HEK293T (cell line): ENCODE results near the gene MAPRE2.
A peak's percentile ranks its signal among the peaks of the same experiment; 100 is the strongest.

Experiments
- CTCF ChIA-PET: fragments of 350-600 bp; formaldehyde crosslinking; extraction: SDS; loops from one replicate; lab custom pipeline; 2021; ENCODE audit warnings: antibody characterized with exemption, inconsistent platforms; lab: Yijun Ruan, JAX
- POLR2A ChIA-PET: fragments of 350-600 bp; formaldehyde crosslinking; extraction: SDS; loops from one replicate; lab custom pipeline; 2020; ENCODE audit warnings: antibody characterized with exemption, inconsistent platforms; lab: Yijun Ruan, JAX
- DNase-seq: peaks from one replicate; pipeline ENCODE4 v3.0.0; 2012; ENCODE audit warnings: mixed read lengths; ENCODE audit errors: extremely low spot score
- ARNT ChIP-seq: fragments of 450-650 bp; IDR thresholded peaks from 2 replicates; pipeline ENCODE4 v1.6.1; 2017; ENCODE audit warnings: mild to moderate bottlenecking
- BHLHE40 ChIP-seq: fragments of 450-650 bp; IDR thresholded peaks from 2 replicates; pipeline ENCODE4 v1.6.1; 2016; ENCODE audit warnings: mild to moderate bottlenecking, moderate library complexity, borderline replicate concordance
- CTBP1 ChIP-seq: fragments of 450-650 bp; IDR thresholded peaks from 2 replicates; pipeline ENCODE4 v1.6.1; 2016; ENCODE audit warnings: borderline replicate concordance
- ELF4 ChIP-seq: fragments of 450-650 bp; IDR thresholded peaks from 2 replicates; pipeline ENCODE4 v1.6.1; 2017; ENCODE audit warnings: antibody characterized with exemption
- FOXA1 ChIP-seq: fragments of 450-650 bp; IDR thresholded peaks from 2 replicates; pipeline ENCODE4 v1.6.1; 2016; ENCODE audit warnings: mild to moderate bottlenecking
- FOXK2 ChIP-seq: fragments of 450-650 bp; IDR thresholded peaks from 2 replicates; pipeline ENCODE4 v1.6.1; 2016; ENCODE audit warnings: mild to moderate bottlenecking
- FOXM1 ChIP-seq: fragments of 450-650 bp; IDR thresholded peaks from 2 replicates; pipeline ENCODE4 v1.6.1; 2017; ENCODE audit warnings: mild to moderate bottlenecking, borderline replicate concordance
- HDGF ChIP-seq: fragments of 450-650 bp; IDR thresholded peaks from 2 replicates; pipeline ENCODE4 v1.6.1; 2017; ENCODE audit warnings: antibody characterized with exemption, borderline replicate concordance
- L3MBTL2 ChIP-seq: fragments of 450-650 bp; conservative IDR thresholded peaks from 2 replicates; pipeline ENCODE4 v1.6.1; 2016; ENCODE audit warnings: mild to moderate bottlenecking
- LEF1 ChIP-seq: fragments of 450-650 bp; IDR thresholded peaks from 2 replicates; pipeline ENCODE4 v1.6.1; 2017; ENCODE audit warnings: mild to moderate bottlenecking, borderline replicate concordance
- NFRKB ChIP-seq: fragments of 450-650 bp; IDR thresholded peaks from 2 replicates; pipeline ENCODE4 v1.6.1; 2016; ENCODE audit warnings: mild to moderate bottlenecking, moderate library complexity
- SP1 ChIP-seq: fragments of 450-650 bp; IDR thresholded peaks from 2 replicates; pipeline ENCODE4 v1.6.1; 2017
- SUZ12 ChIP-seq: fragments of 450-650 bp; IDR thresholded peaks from 2 replicates; pipeline ENCODE4 v1.6.1; 2016; ENCODE audit warnings: mild to moderate bottlenecking
- TARDBP ChIP-seq: fragments of 450-650 bp; IDR thresholded peaks from 2 replicates; pipeline ENCODE4 v1.6.1; 2016
- ZNF384 ChIP-seq: fragments of 450-650 bp; IDR thresholded peaks from 2 replicates; pipeline ENCODE4 v1.6.1; 2016
- TF ChIP-seq, protein P1 (sequence below): fragments of 450-650 bp; IDR thresholded peaks from 2 replicates; pipeline ENCODE4 v1.6.1; 2016

The MAPRE2 gene

DNA sequence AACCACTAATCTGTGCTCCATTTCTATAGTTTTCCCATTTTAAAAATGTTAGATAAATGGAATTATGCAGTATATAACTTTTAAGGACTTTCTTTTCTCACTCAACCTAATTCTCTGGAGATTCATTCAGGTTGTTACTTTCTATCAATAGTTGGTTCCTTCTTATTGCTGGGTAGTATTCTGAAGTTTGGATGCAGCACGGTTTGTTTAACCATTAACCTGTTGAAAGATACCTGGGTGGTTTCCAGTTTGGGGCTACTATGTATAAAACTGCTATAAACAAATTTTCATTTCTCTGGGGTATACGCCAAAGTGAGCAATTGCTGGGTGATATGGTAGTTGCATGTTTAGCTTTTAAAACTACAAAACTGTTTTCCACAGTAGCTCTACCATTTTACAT lies 39.1 kb upstream of the MAPRE2 start:
- TF ChIP-seq SUZ12 (no peak), TARDBP (no peak), NFRKB (no peak), L3MBTL2 (no peak), ELF4 (no peak), FOXK2 (no peak), FOXM1 (no peak), BHLHE40 (no peak)
- TF ChIP-seq, protein P1, sequence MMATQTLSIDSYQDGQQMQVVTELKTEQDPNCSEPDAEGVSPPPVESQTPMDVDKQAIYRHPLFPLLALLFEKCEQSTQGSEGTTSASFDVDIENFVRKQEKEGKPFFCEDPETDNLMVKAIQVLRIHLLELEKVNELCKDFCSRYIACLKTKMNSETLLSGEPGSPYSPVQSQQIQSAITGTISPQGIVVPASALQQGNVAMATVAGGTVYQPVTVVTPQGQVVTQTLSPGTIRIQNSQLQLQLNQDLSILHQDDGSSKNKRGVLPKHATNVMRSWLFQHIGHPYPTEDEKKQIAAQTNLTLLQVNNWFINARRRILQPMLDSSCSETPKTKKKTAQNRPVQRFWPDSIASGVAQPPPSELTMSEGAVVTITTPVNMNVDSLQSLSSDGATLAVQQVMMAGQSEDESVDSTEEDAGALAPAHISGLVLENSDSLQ = no peak
- CTCF ChIA-PET = interaction anchor here (0.6 kb wide), 1 partner anchor 19 kb away, joined by 3 read pairs; no protein-coding TSS in a partner anchor
- POLR2A ChIA-PET = no interaction called here
- no peak for DNase-seq

DNA sequence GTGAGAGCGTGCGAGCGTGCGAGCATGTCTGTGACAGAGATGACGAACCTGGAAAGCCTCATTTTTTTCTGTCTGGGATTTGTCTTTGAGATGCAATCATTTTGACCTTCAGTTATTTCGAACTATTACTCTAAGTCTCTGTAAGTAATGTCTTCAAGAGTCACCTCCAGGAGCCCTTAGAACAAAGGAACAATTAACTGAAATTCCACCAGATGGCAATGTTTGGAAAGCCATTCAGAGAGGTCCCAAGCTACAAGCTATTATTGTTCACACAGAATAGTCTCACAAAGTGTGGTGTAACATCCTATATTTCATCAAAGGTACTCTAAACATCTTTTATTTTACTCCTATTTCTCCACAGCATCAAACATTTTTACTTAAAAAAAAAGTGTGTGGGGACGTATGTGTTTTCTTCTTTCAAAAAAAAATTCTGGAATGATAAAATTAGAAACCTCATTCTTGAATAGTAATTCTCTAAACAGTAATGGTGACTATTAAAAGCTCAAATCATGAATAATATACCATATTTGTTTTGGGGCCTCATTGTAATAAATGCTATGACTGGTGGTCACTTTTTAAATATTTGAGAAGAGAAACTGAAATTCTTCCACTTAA lies 35.1 kb upstream of the MAPRE2 start:
- TF ChIP-seq ZNF384 (no peak), BHLHE40 (no peak)
- TF ChIP-seq, protein P1 = no peak
- ChIA-PET CTCF (interaction anchor here (0.6 to 3.0 kb wide), 11 partner anchors 9 to 924 kb away, joined by 3 to 49 read pairs (median 4); partner anchors contain the start of gene ZNF397), POLR2A (interaction anchor here (0.6 to 0.7 kb wide), 3 partner anchors 36 to 234 kb away, joined by 3 to 6 read pairs (median 4); partner anchors contain the start of gene ZNF397)
- peak; percentile 80 for DNase-seq

DNA sequence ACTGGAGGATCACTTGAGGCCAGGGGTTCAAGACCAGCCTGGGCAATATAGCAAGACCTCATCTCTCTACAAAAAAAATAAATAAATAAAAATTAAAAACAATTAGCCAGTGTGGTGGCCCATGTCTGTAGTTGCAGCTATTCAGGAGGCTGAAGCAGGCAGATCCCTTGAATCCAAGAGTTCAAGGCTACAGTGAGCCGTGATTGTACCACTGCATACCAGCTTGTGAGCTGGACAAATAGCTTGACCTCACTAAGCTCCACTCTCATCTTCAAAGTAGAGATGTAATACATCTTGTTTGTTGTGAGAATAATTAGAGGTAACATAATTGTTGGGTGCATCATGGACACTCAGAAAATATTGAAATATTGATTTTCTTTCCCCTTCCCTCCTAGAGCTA lies 31.1 kb upstream of the MAPRE2 start:
- no peak for TF ChIP-seq SP1
- TF ChIP-seq ELF4 = no peak
- no peak for TF ChIP-seq L3MBTL2
- no peak for TF ChIP-seq BHLHE40
- TF ChIP-seq CTBP1 = no peak
- TF ChIP-seq ZNF384 = no peak
- no peak for TF ChIP-seq FOXM1
- TF ChIP-seq HDGF = no peak
- TF ChIP-seq TARDBP = no peak
- no peak for TF ChIP-seq SUZ12
- TF ChIP-seq, protein P1 = no peak
- no peak for TF ChIP-seq FOXK2
- DNase-seq = no peak
- ChIA-PET POLR2A (no interaction called here), CTCF (interaction anchor here (0.5 to 1.6 kb wide), 5 partner anchors 11 to 397 kb away, joined by 3 to 6 read pairs (median 3); no protein-coding TSS in a partner anchor)

DNA sequence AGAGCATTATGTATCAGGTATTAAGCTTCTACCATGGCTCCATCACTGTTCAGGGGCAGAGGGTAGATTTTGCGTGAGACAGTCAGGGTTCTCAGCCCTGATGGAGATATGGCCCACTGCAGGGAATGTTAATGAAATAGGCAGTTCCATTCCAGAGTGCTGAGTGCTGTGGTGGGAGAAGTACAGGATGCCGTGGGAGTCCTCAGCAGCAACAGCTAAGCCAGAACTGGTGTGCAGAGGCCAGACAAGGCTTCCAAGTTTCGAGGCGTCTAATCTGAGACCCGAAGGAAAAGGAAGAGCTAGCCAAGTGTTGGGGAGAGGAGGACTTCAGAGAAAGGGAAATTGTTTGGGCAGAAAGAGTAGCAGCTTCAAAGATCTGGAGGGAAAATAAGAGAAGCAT lies 30.2 kb upstream of the MAPRE2 start:
- no peak for DNase-seq
- ChIA-PET POLR2A (no interaction called here), CTCF (interaction anchor here (0.6 to 1.6 kb wide), 4 partner anchors 11 to 237 kb away, joined by 3 to 6 read pairs (median 4); no protein-coding TSS in a partner anchor)
- TF ChIP-seq NFRKB (no peak), HDGF (no peak), FOXK2 (no peak), SP1 (no peak), TARDBP (no peak), FOXA1 (no peak), BHLHE40 (no peak), SUZ12 (no peak), ARNT (no peak), FOXM1 (no peak), ELF4 (no peak), LEF1 (no peak), L3MBTL2 (no peak), ZNF384 (no peak), CTBP1 (no peak)
- TF ChIP-seq, protein P1 = no peak

DNA sequence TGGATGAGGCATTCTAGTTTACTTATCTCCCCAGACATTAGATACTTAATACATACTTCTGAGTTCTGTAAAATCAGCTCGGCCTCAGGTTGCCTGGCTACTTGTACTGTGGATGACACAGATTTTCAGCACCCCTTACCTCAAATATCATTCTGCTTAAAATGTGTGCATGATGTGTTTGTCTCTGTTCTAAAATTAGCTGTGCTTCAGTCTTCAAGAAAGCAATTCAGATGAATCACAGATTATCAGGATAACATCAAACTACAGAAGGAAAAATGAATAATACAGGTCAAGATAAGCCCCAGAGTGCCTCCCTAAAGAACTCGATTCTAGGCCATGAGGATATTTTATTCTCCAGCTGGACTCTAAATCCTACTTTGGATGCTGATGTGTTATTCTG lies 21.3 kb upstream of the MAPRE2 start:
- no peak for DNase-seq
- ChIA-PET CTCF (interaction anchor here (0.6 to 1.4 kb wide), 2 partner anchors 22 to 124 kb away, joined by 3 read pairs; no protein-coding TSS in a partner anchor), POLR2A (no interaction called here)
- TF ChIP-seq L3MBTL2 (no peak), FOXM1 (no peak), LEF1 (no peak), SP1 (no peak), NFRKB (no peak), CTBP1 (no peak)
- TF ChIP-seq, protein P1 = no peak
